Measurements from ENCODE around the gene RIOK1.
"Not testable (repeated sequence)": the region's sequence is repeated elsewhere in the genome, so short reads cannot be mapped to it uniquely, and the experiment has no call there.

RIOK1 gene

DNA sequence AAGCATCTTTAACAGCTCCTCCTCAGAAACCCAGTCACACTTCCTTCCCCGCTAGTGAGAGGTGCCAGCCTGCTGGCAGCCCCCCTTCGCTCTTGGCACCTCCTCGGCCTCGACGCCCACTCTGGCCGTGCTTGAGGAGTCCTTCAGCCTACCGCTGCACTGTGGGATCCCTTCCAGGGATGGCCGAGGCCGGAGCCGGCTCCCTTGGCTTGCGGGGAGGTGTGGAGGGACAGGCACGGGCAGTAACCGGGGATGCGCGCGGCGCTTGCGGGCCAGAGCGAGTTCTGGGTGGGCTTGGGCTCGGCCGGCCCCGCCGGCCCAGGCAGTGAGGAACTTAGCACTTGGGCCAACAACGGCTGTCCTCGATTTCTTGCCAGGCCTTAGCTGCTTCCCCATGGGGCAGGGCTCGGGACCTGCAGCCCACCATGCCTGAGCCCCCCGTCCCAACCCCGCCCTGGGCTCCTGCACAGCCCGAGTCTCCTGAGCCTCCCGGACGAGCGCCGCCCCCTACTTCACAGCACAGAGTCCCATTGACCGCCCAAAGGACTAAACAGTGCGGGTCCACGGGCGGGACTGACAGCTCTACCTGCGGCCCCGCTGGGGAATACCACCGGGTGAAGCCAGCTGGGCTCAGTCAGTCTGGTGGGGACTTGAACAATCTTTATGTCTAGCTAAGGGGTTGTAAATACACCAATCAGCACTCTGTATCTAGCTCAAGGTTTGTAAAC is 51.6 kb downstream of the RIOK1 start:
- DNase-seq (ENCODE audit: low read depth): no peak

DNA sequence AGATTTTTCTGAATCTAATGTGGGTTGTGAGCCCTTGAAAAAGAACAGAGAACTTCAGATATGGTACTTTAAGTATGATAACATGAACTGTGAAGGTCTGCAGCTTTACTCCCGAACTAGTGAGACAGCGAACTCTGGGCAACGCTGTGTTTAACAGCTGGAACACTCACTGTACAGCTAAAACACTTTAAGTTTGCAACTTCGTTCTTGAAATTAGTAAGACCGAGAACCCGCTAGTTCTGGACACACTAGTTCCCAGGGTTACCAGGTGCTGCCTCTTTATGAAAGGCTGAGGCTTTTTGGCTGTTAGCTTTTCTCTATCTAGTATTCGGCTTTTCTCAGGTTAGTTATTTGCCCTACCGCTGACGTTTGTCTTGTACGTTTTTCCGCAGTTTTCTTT is 52.9 kb downstream of the RIOK1 start:
- no peak for DNase-seq (ENCODE audit: low read depth)

DNA sequence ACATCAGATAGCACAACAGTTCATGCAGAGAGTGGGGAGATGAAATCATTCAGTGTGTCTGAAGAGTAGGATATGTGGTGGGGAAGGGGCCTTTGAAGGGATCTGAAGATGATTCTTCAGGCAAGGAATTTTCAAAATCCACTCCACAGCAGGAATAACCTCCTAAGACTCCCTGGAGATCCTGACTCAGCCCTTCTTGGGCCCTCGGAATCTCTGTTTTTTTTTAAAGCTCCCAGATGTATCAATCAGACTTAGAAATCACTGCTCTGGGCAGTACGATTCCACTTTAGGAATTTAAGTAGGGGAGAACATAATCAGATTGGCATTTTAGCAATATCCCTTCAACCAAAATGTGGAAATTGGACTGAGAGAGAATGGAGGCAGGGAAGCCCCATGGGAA is 55.5 kb downstream of the RIOK1 start:
- no peak for DNase-seq (ENCODE audit: low read depth)

DNA sequence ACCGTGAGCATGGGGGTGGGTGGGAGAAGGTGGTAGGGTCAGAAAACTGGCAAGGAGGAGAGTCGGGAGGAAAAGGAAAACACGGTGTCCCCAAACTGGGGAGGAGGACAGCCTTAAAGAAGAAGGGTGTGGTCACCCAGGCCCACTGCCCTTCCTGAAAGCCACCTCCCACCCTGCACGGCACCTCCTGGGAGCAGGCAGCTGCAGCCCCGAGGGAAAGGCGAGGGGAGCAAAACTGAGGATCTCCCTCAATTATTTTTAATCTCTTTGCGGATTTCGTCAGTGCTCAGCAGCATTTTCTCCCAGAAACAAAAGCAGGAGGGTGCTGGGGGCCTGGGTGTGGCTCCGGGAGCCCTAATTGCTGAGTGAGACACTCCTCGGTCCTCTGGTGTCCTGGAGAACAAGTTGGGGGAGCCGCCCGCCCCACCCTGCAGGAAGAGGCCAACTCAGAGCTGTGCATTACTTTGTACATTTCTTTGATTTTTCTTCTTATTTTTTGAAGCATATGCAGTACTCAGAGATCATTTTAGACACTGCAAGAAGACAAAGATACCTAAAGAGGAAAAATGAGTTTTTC is 56.4 kb downstream of the RIOK1 start:
- DNase-seq (ENCODE audit: low read depth): no peak

DNA sequence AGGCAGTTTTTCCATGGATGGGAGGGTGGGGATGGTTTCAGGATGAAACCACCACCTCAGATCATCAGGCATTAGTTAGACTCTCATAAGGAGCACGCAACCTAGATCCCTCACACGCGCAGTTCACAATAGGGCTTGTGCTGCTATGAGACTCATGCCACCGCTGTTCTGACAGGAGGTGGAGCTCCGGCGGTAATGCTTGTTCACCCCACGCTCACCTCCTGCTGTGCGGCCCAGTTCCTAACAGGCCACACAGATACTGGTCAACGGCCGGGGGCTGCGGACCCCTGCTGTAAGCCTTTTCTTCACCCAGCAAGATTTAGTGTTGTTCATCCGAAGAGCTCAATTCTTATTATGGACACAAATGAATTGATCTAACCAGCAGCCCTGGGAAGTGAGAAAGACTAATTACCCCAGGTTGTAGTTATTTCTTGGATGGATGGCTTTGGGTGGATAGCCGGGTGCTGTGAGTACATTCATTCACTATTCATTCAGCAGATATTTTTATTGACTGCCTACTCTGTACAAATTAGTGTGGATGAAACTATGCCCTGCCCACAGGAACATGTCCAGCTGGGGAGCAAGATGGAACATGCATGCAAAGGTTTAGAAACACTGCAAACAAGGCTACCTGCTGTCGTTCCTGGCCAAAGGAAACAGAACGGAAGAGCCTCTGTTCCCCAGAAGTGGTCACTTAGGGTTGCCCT is 57.2 kb downstream of the RIOK1 start:
- DNase-seq (ENCODE audit: low read depth): no peak

DNA sequence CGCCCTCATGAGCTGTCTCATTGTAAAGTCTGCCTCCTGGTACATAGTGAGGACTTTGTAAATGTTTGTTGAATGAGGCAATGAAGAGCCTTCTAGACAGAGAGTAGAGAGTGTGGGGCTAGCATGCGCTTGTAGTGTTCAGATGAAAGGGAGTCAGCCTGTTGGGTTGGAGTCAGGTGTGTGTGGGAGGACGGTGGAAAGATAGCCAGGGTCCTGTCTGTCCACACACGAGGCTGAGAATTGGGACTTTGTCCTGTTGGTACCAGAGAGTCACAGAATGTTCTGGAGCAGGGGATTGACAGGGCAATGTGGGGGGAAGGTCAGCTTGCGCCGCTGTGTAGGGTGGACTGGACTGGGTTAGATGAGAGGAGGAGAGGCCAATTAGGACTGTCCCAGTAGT is 58.6 kb downstream of the RIOK1 start:
- DNase-seq (ENCODE audit: low read depth): no peak

DNA sequence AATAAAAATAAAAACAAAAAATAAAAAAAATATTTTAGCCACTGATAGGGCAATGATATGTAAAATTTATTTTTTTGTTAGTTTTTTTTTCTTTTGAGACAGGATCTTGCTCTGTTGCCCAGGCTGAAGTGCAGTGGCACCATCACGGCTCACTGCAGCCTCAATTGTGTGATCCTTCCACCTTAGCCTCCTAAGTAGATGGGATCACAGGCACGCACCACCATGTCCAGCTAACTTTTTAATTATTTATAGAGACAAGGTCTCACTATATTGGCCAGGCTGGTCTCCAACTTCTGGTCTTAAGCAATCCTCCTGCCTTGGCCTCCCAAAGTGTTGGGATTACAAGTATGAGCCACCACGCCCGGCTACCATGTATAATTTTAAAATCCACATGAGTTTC is 59.4 kb downstream of the RIOK1 start:
- no peak for DNase-seq (ENCODE audit: low read depth)

DNA sequence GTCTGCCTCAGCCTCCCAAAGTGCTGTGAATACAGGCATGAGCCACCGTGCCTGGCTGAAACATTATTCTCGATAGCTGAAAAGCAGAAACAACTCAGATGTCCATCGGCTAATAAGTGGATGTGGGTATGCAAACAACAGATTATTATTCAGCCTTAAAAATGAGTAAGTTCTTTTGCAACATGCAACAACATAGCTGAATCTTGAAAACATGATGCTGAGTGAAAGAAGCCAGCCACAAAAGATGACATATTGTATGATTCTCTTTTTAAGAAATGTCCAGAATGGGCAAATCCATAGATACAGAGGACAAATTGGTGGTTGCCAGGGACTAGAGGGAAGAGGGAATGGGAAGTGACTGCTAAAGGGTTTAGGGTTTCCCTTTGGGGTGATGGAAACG is 61.7 kb downstream of the RIOK1 start:
- no peak for DNase-seq (ENCODE audit: low read depth)

DNA sequence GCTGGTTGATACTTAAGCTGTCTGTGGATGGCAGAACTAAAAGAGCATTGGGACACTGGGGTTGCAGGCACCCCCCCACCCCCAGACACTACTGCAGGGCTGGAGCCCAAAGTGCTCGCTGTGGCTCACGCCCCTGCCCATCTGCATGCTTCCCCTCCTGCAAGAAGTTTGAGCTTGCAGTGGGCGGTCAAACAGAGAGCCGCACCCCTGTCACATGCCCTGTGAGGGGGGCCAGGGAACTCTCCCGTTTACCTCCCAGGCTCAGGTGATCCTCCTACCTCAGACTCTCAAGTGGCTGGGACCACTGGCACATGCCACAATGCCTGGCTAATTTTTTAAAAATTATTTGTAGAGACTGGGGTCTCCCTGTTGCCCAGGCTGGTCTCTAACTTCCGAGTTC is 63.3 kb downstream of the RIOK1 start:
- DNase-seq (ENCODE audit: low read depth): no peak

DNA sequence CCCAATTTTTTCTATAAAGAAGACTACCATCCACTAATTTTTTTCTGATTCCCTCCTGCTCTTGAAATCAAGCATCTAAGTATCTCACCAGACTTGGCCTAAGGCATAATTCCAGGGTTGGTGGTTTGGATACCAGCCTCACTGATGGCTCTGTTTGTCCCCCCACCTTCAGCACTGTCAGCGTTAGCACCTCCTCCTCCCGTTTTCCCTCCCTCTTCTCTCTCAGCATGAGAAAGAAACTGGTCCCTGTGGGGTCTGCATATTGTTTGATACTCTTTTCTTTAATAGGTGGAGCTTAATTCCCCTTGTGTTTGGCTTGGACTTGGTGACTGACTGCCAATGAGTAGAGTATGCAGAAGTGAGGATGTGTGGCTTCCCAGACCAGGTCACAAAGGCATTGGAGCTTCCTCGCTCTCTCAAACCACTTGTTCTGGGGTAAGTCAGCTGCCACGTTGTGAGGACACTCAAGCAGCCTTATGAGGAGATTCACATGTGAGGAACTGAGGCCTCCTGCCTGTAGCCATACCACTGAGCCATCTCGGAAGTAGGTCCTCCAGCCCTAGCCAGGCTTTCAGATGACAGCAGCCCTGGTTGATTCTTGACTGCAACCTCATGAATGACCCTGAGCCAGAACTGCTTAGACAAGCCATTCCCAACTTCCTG is 65.2 kb downstream of the RIOK1 start:
- no peak for DNase-seq (ENCODE audit: low read depth)

DNA sequence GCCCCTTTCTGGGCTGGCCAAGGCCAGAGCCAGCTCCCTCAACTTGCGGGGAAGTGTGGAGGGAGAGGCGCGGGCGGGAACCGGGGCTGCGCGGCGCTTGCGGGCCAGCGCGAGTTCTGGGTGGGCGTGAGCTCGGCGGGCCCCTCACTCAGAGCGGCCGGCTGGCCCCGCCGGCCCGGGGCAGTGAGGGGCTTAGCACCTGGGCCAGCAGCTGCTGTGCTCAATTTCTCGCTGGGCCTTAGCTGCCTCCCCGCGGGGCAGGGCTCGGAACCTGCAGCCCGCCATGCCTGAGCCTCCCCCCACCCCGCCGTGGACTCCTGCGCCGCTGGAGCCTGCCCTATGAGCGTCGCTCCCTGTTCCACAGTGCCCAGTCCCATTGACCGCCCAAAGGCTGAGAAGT is 66.7 kb downstream of the RIOK1 start:
- not testable (repeated sequence) for DNase-seq (ENCODE audit: low read depth)

DNA sequence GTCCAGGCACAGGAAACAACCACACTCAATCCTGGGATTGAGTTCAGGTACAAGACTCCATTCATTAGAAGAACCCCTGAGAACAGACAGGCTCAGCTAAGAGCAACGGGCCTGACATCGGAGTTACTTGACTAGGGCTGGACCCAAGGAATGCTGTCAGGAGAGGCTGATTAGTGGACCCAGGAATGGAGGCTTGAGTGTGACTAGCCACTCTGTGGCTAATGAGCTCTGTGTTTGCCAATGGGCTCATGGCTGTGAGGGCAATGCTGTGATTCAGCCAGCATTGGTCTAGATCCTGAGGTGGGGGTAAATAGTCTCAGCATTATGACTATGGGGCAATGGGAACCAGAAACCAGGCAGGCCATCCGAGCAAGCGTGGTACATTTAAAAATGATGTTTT is 71.8 kb downstream of the RIOK1 start:
- DNase-seq (ENCODE audit: low read depth): no peak

DNA sequence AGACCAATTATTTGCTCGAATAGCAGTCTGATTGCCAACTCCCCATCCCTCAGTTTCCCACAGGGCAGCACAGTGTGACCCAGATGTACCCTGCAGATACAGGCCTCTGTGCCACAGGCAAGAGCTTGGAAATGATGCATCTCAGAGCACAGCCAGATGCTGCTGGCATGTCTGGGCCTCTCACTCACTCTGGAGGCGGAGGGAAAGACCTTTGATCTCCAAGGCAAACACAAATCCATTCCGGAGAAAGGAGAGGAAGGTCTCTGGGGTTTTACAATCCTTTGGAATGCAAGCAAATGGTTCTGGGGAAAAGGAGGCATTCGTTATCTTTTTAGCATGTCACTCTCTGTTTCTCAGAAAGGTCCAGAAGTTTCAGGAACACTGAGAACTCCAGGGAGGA is 74.2 kb downstream of the RIOK1 start:
- DNase-seq (ENCODE audit: low read depth): no peak

DNA sequence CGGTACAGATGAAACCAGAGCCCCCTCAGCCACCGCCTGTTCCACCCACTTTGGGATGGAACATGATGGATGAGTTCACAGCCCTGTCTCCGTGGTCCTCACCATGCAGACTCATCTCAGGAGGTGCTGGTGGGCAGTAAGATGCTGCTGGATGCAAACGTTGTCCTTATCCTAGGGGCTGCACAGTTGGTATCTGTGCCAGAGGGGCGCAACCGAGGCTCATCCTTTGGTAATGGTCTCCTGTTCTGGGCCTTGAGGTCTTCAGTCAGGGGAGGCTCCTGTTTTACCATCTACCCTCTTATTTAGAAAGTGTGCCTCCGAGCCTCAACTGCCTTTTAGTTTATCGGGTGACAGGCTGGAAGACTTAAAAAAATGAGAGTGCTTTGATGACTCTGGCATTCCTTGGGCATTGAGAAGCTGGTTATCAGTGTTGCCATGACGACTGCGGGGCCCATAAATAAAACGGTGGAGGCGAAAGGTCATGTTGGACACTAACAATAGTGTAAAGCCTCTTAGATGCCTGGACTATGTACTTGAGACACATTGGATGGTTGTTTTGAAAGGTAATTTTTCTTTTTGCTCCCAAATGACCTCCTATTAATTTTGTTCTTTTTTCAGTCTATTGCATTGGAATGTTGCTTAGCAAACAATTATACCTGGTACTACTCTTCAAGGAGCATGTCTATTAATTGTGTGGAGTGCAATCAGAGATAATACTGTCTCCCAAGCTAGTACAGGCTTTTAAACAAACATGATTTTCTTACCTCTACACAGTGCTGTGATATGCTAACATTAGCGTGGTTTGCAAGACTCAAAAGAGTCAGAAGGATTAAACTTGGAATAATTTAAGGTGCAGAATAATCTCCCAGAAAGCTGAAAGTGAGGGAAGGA is 77.6 kb downstream of the RIOK1 start:
- DNase-seq (ENCODE audit: low read depth): no peak

All from stimulated activated CD8-positive, alpha-beta memory T cell treated with anti-CD3 and anti-CD28 coated beads, Interleukin-4, amount 100 ng/mL, for 24 hours (primary cell).